ENCODE data around the gene CBLC. TPM values are rescaled to one million over a fixed set of nuclear protein-coding genes. Genes with fewer than 3 reads are reported as not detected.

The CBLC gene, protein sequence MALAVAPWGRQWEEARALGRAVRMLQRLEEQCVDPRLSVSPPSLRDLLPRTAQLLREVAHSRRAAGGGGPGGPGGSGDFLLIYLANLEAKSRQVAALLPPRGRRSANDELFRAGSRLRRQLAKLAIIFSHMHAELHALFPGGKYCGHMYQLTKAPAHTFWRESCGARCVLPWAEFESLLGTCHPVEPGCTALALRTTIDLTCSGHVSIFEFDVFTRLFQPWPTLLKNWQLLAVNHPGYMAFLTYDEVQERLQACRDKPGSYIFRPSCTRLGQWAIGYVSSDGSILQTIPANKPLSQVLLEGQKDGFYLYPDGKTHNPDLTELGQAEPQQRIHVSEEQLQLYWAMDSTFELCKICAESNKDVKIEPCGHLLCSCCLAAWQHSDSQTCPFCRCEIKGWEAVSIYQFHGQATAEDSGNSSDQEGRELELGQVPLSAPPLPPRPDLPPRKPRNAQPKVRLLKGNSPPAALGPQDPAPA
- not detected for total RNA-seq

DNA sequence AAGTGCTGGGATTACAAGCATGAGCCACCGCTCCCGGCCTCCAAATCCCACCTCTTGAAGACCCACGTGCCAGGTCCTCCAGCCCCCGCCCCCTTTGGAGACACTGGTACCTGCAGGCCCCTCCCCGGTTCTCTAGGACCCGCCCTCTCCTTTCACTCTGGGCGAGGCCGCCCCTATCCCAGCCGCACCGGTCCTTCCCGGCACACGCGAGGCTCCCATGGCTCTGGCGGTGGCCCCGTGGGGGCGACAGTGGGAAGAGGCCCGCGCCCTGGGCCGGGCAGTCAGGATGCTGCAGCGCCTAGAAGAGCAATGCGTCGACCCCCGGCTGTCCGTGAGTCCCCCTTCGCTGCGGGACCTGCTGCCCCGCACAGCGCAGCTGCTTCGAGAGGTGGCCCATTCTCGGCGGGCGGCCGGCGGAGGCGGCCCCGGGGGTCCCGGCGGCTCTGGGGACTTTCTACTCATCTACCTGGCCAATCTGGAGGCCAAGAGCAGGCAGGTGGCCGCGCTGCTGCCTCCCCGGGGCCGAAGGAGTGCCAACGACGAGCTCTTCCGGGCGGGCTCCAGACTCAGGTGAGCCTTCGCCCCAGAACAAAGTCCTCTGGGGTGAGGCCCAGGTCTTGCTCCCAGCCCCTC, at the start of gene CBLC:
Gene CBLC, plus strand, starts transcription at position 176 of the 633 bp plus-strand sequence. Its CDS starts 42 bp downstream, at position 218.
- ChIA-PET CTCF (no interaction called here), POLR2A (no interaction called here)

DNA sequence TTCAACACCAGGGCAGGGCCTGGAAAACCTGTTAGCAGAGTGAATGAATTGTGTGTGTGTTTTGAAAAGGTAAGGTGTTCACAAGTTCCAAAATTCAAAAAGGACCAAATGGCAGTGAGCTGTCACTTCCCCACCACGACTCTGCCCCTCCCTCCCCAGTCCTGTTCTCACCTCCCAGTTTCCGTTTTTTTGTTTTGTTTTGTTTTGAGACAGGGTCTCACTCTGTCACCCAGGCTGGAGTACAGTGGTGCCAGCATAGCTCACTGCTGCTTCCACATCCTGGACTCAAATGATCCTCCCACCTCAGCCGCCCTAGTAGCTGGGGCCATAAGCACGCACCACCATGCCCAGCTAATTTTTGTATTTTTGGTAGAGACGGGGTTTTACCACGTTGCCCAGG, 49.5 kb upstream of the CBLC start:
- ChIA-PET POLR2A (no interaction called here), CTCF (interaction anchor here (8.9 kb wide), 1 partner anchor 45 kb away, joined by 211 read pairs; no protein-coding TSS in a partner anchor)

DNA sequence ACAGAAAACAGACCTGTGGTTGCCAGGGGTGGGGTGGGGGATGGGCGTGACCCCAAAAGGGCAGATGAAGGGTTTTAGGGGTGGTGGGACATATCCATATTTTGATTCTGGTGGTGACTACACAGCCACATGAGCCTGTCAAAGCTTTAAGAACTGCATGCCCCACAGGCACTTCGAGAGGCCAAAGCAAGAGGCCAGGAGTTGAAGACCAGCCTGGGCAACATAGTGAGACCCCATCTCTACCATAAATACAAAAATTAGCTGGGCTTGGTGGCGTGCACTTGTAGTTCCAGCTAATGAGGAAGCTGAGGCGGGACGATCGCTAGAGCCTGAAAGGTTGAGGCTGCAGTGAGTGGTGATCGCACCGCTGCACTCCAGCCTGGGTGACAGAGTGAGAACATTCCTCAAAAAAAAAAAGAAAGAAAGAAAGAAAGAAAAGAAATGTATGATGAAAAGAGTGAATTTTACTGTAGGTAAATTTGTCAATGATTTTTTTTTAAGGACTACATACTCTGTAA, 48.1 kb upstream of the CBLC start:
- ChIA-PET CTCF (interaction anchor here (1.2 to 8.9 kb wide), 2 partner anchors 9 to 43 kb away, joined by 4 to 211 read pairs; no protein-coding TSS in a partner anchor), POLR2A (no interaction called here)

DNA sequence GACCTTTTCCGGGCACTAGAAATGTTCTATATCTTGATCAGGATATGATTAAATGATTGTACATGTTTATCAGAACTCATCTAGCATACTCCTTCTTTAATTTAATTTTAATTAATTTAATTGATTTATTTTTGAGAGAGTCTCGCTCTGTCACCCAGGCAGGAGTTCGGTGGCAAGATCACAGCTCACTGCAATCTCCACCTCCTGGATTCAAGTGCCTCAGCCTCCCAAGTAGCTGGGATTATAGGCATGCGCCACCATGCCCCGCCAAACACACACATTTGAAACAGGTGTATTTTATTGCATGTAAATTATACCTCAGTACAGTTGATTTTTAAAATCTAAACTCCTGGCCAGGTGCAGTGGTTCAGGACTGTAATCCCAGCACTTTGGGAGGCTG, 46.6 kb upstream of the CBLC start:
- POLR2A ChIA-PET = no interaction called here
- CTCF ChIA-PET = no interaction called here

DNA sequence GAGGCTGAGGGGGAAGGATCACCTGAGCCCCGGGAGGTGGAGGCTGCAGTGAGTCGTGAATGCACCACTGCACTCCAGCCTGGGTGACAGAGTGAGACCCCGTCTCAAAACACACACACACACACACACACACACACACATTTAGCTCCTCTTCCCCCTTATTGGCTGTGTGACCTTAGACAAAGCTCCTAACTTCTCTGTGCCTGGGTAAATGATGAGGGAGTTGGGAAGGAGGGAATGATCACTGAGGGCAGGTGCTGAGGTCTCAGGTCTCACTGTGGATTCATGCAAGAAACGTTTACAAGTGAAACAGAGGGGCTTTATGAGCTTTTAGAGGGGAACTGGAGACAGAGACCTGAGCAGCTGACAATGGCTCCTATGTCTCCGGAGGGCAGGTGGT, 46.1 kb upstream of the CBLC start:
- ChIA-PET POLR2A (no interaction called here), CTCF (interaction anchor here (1.0 to 1.5 kb wide), 2 partner anchors 7 to 39 kb away, joined by 3 to 4 read pairs; no protein-coding TSS in a partner anchor)

DNA sequence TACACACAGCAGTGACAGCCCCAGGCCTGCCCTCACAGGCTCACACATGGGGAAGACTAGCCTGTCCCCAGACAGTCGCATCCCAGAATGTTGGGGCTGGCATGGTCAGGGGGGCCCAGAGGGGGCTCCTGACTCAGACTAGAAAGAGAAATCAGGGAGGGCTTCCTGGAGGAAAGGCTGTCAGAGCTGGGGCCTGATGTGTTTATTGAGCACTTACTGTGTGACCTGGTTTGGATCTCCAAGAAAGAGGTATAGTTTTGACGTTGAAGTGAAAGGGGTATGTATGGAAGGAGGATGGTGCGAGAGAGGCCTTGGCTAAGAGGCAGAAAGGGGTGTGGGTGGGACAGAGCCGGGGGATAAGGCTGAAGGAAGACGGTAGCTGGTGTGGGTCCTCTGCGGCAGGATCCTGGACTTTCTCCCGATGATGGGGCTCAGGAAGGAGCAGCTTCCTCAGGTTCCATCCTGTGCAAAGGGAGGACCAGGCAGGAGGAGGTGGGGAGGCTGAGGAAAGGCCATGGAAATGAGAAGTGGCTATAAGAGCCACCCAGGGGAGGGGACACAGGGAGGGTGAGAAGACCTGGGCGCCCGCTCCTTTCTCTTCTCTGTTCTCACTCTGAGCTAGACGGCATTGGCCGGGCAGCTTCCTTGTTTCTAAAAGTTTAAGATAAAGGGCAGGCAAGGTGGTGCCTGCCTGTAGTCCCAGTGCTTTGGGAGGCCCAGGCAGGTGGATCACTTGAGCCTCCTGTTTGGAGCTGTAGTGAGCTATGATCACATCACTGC, 45.3 kb upstream of the CBLC start:
- CTCF ChIA-PET = interaction anchor here (1.0 to 1.5 kb wide), 3 partner anchors 8 to 38 kb away, joined by 3 to 4 read pairs (median 4); no protein-coding TSS in a partner anchor
- POLR2A ChIA-PET = no interaction called here

DNA sequence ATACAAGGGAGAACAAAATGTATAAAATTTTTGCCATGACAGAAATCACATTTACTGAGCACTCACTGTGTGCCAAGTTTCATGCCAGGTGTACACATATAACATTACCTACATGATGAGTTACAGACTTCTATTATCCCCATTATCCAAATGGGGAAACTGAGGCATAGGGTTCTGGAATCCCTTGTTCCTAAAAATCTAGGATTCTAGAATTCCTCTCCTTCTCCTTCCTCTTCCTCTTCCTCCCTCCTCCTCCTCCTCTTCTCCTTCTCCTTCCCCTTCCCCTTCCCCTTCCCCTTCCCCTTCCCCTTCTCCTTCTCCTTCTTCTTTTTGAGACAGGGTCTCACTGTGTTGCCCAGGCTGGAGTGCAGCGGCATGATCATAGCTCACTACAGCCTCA, 43.3 kb upstream of the CBLC start:
- CTCF ChIA-PET = no interaction called here

DNA sequence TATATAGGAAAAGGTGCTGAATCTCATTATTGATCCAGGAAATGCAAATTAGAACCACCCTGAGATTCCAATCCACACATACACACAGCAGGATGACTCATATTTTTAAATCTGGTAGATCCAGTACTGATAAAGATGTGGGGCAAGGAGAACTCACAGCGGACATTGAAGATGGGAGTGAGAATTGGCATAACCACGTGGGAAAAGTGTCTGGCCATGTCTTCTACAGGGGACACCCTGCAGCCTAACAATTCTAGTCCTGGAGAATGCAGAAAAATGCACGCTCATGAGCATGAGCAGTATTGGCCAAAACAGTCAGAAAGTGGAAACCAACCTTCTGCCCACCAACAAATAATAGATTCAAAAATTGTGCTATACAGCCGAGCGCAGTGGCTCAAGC, 42.7 kb upstream of the CBLC start:
- CTCF ChIA-PET = no interaction called here

More for the DNA sequence above, 43.3 kb upstream of the CBLC start:
- POLR2A ChIA-PET = no interaction called here

DNA sequence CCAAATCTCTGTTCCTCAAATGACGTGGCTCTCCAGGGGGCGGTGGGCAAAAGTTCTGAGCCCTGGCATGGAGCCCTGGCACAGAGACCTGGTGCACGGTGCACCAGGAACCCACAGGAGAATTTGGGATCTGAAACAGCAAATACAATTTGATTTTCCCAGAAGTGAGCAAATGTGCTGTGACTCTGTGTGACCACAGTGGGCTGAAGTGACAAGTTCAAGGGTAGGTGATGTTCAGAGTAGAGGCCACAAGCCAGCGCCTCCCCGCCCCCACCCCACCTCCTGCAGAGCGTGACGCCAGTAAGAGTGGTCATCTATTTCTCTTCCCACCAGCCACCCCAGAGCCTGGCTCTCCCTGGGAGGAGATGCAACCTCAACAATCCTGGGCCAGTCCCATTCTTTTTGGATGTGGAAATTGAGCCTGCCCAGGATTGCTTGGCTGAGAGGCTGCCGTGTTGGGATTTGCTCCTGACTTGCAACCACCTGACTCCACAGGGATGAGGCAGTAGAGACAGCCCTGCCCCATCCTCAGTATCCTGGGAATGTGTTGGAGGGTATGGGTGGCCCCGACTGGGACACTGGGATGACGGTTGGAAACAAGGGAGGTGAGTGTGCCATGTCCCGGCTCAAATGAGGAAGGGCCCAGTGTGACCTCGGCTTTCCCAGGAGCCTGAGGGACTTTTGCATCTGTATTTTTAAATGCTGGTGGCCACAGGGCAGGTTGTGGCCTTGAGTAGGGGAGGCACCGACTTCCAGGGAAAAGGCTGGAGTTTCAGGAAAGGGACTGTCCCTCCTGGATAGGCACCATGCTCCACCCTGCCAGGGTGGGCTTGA, 40.2 kb upstream of the CBLC start:
- POLR2A ChIA-PET = no interaction called here
- CTCF ChIA-PET = interaction anchor here (1.2 kb wide), 1 partner anchor 33 kb away, joined by 4 read pairs; no protein-coding TSS in a partner anchor

More for the DNA sequence above, 42.7 kb upstream of the CBLC start:
- POLR2A ChIA-PET = no interaction called here

DNA sequence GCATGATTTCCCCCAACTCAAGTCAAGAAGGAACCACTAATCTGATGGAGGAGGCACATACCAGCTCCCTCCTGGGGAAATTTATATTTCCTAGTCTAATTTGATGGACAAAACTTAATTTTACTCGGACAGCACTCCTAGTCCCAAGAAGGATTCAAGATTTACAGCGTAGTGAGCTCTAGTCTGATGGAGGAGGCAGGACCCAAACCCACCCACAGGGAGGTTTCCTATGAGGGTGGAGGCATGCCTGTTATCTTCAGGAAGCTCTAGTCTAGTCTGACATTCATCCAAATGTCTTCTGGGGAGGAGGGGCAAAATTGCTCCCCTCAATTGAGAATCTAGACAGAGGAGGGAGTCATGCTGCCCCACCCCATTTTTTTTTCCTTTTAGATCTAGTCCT, 39.6 kb upstream of the CBLC start:
- POLR2A ChIA-PET = no interaction called here
- CTCF ChIA-PET = interaction anchor here (1.3 kb wide), 1 partner anchor 47 kb away, joined by 4 read pairs; no protein-coding TSS in a partner anchor

DNA sequence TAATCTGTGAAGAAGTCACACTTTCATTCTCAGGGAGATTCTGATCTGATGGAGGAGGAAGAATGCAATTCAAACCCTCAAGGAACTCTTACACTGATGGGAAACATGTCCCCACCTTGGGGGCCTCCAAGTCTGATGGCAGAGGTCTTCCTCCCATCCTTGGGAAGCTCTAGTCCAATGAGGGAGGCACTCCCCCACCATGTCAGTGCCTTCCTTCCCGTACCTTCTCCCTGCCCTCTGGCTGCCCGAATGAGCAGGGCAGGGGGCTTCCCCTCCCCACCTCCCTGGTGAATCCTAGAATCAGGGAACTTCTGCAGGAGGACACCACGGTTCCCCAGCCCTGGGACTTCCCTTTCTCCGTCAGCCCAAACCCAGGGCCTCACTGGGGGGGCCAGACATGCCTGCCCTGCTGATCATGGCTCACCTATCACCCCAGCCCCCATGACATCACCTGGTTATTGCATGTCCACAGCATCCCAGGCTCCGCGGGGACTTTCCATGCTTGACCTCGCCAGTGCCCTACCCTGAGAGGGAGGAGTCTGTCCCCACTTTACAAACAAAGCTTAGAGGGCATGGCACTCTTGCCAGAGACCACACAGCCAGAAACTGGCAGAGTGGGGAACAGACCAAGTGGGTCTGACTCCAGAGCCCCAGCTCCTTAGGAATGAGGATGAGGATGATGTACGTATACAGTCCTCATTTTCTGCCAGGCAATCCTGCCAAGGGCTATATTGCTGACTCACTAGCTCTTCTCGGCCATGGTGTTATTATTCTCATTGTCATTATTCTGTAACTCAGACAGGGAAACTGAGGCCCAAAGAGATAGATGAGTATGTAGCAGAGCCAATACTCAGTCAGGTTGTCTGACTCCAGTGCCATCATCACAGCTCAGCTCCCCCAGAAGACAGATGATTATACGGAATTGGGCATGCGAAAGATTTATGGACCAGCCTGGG, 38.8 kb upstream of the CBLC start:
- ChIA-PET POLR2A (no interaction called here), CTCF (interaction anchor here (1.2 to 1.3 kb wide), 4 partner anchors 15 to 46 kb away, joined by 4 to 6 read pairs (median 5); no protein-coding TSS in a partner anchor)

DNA sequence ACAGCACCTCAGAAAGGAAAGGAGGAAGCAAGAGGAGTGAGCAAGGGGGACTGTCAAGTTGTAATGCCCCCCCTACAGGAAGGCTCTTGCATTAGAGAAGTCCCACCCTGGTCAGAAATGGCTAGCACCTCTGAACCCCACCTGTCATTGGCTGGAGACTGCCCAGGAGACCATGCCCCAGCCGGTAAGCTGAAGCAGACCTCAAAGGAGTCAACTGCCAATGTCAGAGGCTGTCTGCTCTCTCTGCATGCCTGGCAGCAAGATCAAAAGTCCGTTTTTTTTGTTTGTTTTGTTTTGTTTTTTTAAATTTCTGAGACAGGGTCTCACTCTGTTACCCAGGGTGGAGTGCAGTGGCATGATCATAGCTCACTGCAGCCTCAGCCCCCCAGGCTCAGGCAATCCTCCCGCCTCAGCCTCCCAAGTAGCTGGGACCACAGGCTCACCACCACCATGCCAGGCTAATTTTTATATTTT, 37.3 kb upstream of the CBLC start:
- CTCF ChIA-PET = interaction anchor here (0.6 to 2.0 kb wide), 3 partner anchors 17 to 31 kb away, joined by 3 to 14 read pairs (median 3); no protein-coding TSS in a partner anchor
- POLR2A ChIA-PET = no interaction called here

DNA sequence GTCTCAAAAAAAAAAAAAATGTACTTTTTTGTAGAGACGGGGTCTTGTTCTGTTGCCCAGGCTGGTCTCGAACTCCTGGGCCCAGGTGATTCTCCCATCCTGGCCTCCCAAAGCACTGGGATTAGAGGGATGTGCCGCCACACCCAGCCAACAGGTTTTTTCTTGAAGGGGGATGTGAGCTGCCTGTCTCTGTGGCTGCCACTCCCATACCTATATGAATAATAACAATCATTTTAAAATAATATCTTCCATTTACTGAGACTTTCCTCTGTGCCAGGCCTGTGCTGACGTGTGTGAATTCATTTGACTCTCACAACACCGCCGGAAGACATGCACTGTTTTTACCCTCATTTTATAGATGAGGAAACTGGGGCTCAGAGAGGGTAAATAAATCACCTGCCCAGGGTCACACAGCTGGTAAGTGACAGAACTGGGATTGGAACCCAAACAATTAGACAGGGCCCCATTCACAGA, 36.4 kb upstream of the CBLC start:
- ChIA-PET POLR2A (interaction anchor here (0.7 kb wide), 1 partner anchor 115 kb away, joined by 4 read pairs; no protein-coding TSS in a partner anchor), CTCF (interaction anchor here (2.0 kb wide), 1 partner anchor 18 kb away, joined by 14 read pairs; no protein-coding TSS in a partner anchor)

DNA sequence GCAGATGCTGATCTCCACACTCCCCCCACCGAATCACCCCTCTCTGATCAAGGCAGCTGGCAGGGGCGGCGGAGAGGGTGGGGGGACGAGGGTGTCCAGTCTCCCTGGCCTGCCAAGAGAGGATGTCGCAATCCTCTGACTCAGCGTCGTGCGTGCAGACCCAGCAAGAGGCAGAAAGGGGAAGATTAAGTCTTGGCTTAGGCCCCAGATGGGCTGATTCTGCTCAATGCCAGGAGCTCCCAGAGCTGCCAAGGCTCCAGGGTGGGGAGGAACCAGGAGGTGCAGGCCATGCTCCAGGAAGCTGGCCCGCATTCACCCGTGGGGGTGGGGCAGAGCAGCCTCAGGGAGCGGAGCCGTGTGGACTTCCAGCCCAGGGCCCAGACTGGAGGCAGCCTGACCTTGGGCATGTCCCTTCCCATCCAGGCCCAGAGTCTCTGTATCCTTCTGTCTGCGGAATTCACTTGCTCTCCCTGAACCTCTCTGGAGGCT, 35.8 kb upstream of the CBLC start:
- ChIA-PET CTCF (interaction anchor here (0.5 to 2.0 kb wide), 2 partner anchors 18 to 107 kb away, joined by 8 to 14 read pairs; no protein-coding TSS in a partner anchor), POLR2A (interaction anchor here (0.7 kb wide), 1 partner anchor 115 kb away, joined by 4 read pairs; no protein-coding TSS in a partner anchor)

DNA sequence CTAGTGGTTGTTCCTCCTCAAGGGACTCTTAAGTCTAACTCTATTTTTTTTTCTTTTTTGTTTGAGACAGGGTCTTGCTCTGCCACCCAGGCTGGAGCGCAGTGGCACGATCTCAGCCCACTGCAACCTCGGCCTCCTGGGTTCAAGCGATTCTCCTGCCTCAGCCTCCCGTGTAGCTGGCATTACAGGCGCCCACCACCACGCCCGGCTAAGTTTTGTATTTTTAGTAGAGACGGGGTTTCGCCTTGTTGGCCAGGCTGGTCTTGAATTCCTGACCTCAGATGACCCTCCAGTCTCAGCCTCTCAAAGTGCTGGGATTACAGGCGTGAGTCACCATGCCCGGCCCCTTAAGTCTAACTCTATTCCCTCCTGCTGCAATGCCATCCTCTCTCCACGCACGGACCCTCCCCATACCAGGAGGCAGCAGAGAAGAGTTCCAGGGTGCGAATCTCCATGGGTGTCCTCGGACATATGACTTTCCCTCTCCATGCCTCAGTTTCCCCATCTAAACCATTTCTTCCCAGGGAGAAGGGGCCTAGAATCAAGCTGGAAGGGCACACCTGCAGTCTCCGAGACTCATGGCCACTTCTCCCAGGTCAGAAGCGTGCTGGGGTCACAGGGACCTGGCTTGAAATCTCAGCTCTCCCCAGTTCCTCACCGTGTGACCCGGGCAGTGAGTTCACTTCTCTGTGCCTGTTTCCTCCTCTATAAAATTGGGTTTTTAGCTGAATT, 35.2 kb upstream of the CBLC start:
- ChIA-PET POLR2A (no interaction called here), CTCF (interaction anchor here (0.5 to 2.0 kb wide), 4 partner anchors 19 to 106 kb away, joined by 3 to 14 read pairs (median 7); no protein-coding TSS in a partner anchor)

DNA sequence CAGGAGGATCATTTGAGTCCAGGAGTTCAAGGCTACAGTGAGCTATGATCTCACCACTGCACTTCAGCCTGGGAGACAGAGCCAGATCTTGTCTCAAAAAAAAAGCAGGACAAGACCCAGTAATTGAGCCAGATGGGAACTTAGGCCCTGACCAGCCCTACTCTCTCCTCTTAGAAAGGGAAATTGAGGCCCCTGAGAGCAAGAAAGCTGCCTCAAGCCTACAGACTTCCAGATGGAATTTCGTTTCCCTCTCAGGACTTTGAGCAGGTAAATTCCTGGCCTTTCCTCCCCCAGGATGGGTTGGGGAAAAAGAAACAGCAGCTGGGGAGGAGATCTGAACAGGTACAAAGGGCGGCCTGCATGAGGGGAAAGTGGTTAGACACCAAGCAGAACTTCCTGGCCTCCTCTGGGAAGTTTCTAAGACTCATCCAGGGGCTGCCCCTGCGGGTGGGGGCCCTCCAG, 32.8 kb upstream of the CBLC start:
- ChIA-PET CTCF (interaction anchor here (0.5 to 2.6 kb wide), 3 partner anchors 21 to 97 kb away, joined by 3 to 12 read pairs (median 7); no protein-coding TSS in a partner anchor), POLR2A (no interaction called here)
